ENCODE results near the gene VENTX.

The VENTX gene

GRCh38 chr10:133271521-133272300 is 34.1 kb downstream of the VENTX start:
- DNase-seq (ENCODE audit: low read depth) = no peak

GRCh38 chr10:133272301-133272963 is 34.8 kb downstream of the VENTX start:
- no peak for DNase-seq (ENCODE audit: low read depth)

GRCh38 chr10:133272964-133273420 is 35.3 kb downstream of the VENTX start:
- DNase-seq (ENCODE audit: low read depth) = no peak

- DNase-seq (ENCODE audit: low read depth) = no peak
Observed at GRCh38 chr10:133273534-133274143, 36.0 kb downstream of the VENTX start.

GRCh38 chr10:133274751-133275683 is 37.4 kb downstream of the VENTX start:
- DNase-seq (ENCODE audit: low read depth) = no peak

- no peak for DNase-seq (ENCODE audit: low read depth)
Observed at GRCh38 chr10:133275684-133276092, 38.0 kb downstream of the VENTX start.

- no peak for DNase-seq (ENCODE audit: low read depth)
Observed at GRCh38 chr10:133276100-133276434, 38.4 kb downstream of the VENTX start.

- DNase-seq (ENCODE audit: low read depth) = no peak
Observed at GRCh38 chr10:133276435-133277201, 39.0 kb downstream of the VENTX start, which contains the start of gene ADAM8. Gene ADAM8 (minus strand): TSS chr10:133276868. CDS start chr10:133276817, 51 bp downstream.

GRCh38 chr10:133277277-133277992 is 39.8 kb downstream of the VENTX start:
- no peak for DNase-seq (ENCODE audit: low read depth)

GRCh38 chr10:133277993-133278576 is 40.4 kb downstream of the VENTX start:
- DNase-seq (ENCODE audit: low read depth) = peak; percentile 50

- peak; percentile 97 for DNase-seq (ENCODE audit: low read depth)
Observed at GRCh38 chr10:133278577-133279265, 41.1 kb downstream of the VENTX start.

GRCh38 chr10:133279326-133280226 is 41.9 kb downstream of the VENTX start:
- DNase-seq (ENCODE audit: low read depth) = peak; percentile 56

- DNase-seq (ENCODE audit: low read depth) = no peak
Observed at GRCh38 chr10:133280391-133281059, 42.9 kb downstream of the VENTX start.

- no peak for DNase-seq (ENCODE audit: low read depth)
Observed at GRCh38 chr10:133281084-133281483, 43.4 kb downstream of the VENTX start.

- no peak for DNase-seq (ENCODE audit: low read depth)
Observed at GRCh38 chr10:133281628-133282372, 44.1 kb downstream of the VENTX start.

- no peak for DNase-seq (ENCODE audit: low read depth)
Observed at GRCh38 chr10:133282846-133283390, 45.3 kb downstream of the VENTX start.

- DNase-seq (ENCODE audit: low read depth) = no peak
Observed at GRCh38 chr10:133283931-133284330, 46.3 kb downstream of the VENTX start.

All from amniotic epithelial cell (primary cell).